Thymus (tissue), 11 donors: ENCODE data around the gene TMBIM1. TPM values are rescaled to one million over a fixed set of nuclear protein-coding genes. Genes with fewer than 3 reads are reported as not detected.
"Not testable (repeated sequence)": the region's sequence is repeated elsewhere in the genome, so short reads cannot be mapped to it uniquely, and the experiment has no call there.

ENCODE experiments used
- DNase-seq, 9 donors: peaks; one replicate each; pipeline ENCODE4 v3.0.0-alpha.2; 2013; ENCODE audit warnings: low spot score in 9 of 9, low read depth in 6 of 9, missing footprints in 1 of 9
- H3K27ac ChIP-seq, 2 donors: one replicate each; pipeline ENCODE4 v1.5.1; 2013; ENCODE audit warnings: control low read depth in 1 of 2, low read depth in 1 of 2, low read length in 1 of 2, mild to moderate bottlenecking in 1 of 2, moderate library complexity in 1 of 2
- H3K27me3 ChIP-seq, 2 donors: one replicate each; pipeline ENCODE4 v1.5.1; 2013; ENCODE audit warnings: low read length in 1 of 2; ENCODE audit not compliant: control insufficient read depth in 2 of 2, insufficient read depth in 1 of 2
- H3K36me3 ChIP-seq, 2 donors: one replicate each; pipeline ENCODE4 v1.5.1; 2013; ENCODE audit warnings: low read length in 1 of 2, mild to moderate bottlenecking in 1 of 2, moderate library complexity in 1 of 2; ENCODE audit not compliant: control insufficient read depth in 2 of 2, insufficient read depth in 2 of 2
- H3K4me1 ChIP-seq, 2 donors: one replicate each; pipeline ENCODE4 v1.5.1; 2013; ENCODE audit warnings: low read length in 2 of 2; ENCODE audit not compliant: control insufficient read depth in 2 of 2, insufficient read depth in 2 of 2
- H3K4me3 ChIP-seq, 2 donors: one replicate each; pipeline ENCODE4 v1.5.1; 2013; ENCODE audit warnings: low read length in 2 of 2, control low read depth in 1 of 2, mild to moderate bottlenecking in 1 of 2
- H3K9me3 ChIP-seq, 2 donors: one replicate each; pipeline ENCODE4 v1.5.1; 2013; ENCODE audit warnings: low read length in 1 of 2, mild to moderate bottlenecking in 1 of 2; ENCODE audit not compliant: control insufficient read depth in 2 of 2, insufficient read depth in 1 of 2
- WGBS: extraction: QIAGEN DNeasy Blood & Tissue Kit; methylation state at CpG from one replicate; pipeline ENCODE4 v1.1.7; 2013; 5-methylcytosine and 5-hydroxymethylcytosine counted together
- polyA plus RNA-seq: library from polyadenylated mRNA; stranded (reverse); fragments of 200-250 nt; gene quantifications from one replicate; pipeline ENCODE4 v1.2.3, GENCODE V29; 2013
- total RNA-seq: library from RNA; stranded (reverse); fragments of 120-200 nt; gene quantifications from one replicate; pipeline ENCODE4 v1.2.4, GENCODE V29; 2013
- donor health status: healthy.

TMBIM1 gene
- total and polyA plus RNA-seq, 2 donors, result 44.0 to 56.2 TPM

DNA sequence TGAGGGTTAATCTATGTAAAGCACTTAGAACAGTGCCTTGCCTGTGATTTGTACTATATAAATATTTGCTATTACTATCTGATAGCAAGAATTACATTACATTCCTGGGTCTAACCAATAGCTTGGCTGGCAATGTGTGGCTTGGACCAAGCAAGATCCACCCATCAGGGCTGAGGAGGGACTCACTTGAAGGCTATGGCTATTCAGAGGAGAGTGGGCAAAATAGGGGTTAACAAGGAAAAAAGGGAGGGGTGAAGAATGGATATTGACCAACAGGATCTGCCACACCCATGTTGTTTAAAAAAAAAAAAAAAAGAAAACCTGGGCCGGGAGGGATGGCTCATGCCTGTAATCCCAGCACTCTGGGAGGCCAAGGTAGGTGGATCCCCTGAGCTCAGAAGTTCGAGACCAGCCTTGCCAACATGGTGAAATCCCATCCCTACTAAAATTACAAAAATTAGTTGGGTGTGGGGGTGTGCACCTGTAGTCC, 20.0 kb upstream of the TMBIM1 start:
- no peaks in the 10 kb centered on the region for H3K36me3 ChIP-seq
- no peaks in the 10 kb centered on the region for H3K27me3 ChIP-seq
- H3K27ac ChIP-seq, result no peak overlapping the region
- H3K4me3 ChIP-seq, result no peak overlapping the region
- no peak for DNase-seq
- H3K4me1 ChIP-seq, result peaks cover 13 to 16% of the 10 kb centered on the region in 2 donors
- 93% methylated on average over 2 of the region's 2 CpGs for WGBS
- no peaks in the 10 kb centered on the region for H3K9me3 ChIP-seq

DNA sequence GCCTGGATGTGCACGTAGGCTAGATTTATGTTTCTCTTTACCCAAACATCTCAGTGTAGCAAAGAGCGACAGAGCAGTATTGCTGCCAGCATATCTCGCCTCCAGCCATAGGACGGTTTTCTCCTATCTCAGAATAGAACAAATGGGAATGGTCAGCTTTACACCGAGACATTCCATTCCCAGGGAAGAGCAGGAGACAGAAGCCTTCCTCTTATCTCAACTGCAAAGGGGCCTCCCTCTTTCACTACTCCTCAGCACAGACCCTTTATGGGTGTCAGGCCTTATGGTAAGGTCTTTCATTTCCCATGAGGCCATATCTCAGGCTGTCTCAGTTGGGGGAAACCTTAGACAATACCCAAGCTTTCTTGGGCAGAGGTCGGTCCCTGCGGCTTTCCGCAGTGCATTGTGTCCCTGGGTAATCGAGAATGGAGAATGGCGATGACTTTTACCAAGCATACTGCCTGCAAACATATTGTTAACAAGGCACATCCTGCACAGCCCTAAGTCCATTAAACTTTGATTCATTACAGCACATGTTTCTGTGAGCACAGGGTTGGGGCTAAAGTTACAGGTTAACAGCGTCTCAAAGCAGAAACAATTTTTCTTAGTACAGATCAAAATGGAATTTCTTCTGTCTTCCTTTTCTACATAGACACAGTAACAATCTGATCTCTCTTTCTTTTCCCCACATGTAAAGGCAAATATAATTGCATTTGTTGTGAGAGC, 19.4 kb upstream of the TMBIM1 start:
- not testable (repeated sequence) for H3K4me3 ChIP-seq, H3K27me3 ChIP-seq, H3K27ac ChIP-seq, H3K36me3 ChIP-seq, DNase-seq, H3K9me3 ChIP-seq
- 96% methylated on average over 11 of the region's 11 CpGs for WGBS
- peaks cover 8 to 10% of the 10 kb centered on the region in 2 donors for H3K4me1 ChIP-seq

DNA sequence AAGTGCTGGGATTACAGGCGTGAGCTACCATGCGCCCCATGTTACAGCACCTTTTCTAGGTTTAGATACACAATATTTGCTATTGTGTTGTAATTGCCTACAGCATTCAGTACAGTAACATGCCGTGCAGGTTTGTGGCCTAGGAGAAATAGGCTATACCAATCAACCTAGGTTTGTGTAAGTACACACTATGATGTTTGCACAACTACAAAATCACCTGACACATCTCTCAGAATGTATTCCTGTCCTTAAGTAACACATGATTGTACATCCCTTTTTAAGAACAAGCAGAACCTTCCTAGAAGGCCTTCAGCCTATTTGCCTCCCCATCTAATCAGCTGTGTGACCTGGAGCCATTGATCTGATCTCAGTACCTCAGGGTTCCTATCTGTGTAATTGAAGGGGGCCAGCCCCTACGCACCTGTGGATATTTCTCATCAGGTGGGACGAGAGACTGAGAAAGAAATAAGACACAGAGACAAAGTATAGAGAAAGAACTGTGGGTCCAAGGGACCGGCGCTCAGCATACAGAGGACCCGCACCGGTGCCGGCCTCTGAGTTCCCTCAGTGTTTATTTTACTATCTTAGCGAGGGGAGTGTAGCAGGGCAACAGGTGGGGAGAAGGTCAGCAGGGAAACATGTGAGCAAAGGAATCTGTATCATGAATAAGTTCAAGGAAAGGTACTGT, 18.7 kb upstream of the TMBIM1 start:
- H3K9me3 ChIP-seq, result no peaks in the 10 kb centered on the region
- H3K4me3 ChIP-seq, result no peak overlapping the region
- H3K4me1 ChIP-seq, result peaks cover 4% of the 10 kb centered on the region in 2 donors
- no peak overlapping the region for H3K27ac ChIP-seq
- DNase-seq, result no peak
- H3K27me3 ChIP-seq, result no peaks in the 10 kb centered on the region
- WGBS, result 98% methylated on average over 11 of the region's 11 CpGs
- H3K36me3 ChIP-seq, result no peaks in the 10 kb centered on the region

DNA sequence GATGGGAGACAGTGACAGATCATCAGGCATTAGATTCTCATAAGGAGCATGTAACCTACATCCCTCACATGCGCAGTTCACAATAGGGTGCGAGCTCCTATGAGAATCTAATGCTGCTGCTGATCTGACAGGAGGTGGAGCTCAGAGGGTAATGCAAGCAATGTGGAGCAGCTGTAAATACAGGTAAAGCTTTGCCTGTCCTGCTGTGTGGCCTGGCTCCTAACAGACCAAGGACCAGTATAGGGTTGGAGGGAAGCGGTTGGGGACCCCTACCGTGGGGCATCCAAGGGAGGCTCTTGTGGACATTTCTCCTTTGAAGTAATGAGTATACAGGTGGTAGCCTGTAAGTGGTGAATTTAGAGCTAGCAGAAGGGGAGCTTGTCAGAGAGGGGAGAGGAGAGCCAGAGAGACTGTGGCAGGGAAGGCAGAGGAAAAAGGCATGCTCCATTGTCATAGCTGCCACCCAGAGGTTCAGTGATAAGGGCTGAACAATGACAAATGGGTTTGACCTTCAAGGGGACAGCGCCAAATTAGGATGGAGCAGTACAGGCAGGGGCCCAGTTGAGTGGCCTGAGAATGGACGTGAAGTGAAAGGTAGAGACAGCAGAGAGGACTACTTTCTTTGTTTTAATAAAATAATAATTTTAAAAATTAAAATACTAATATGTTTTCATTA, 15.2 kb upstream of the TMBIM1 start:
- H3K27ac ChIP-seq, result no peak overlapping the region
- no peak for DNase-seq
- H3K9me3 ChIP-seq, result no peaks in the 10 kb centered on the region
- H3K36me3 ChIP-seq, result no peaks in the 10 kb centered on the region
- H3K4me1 ChIP-seq, result no peaks in the 10 kb centered on the region
- no peak overlapping the region for H3K4me3 ChIP-seq
- H3K27me3 ChIP-seq, result no peaks in the 10 kb centered on the region
- WGBS, result 99% methylated on average over 6 of the region's 6 CpGs

DNA sequence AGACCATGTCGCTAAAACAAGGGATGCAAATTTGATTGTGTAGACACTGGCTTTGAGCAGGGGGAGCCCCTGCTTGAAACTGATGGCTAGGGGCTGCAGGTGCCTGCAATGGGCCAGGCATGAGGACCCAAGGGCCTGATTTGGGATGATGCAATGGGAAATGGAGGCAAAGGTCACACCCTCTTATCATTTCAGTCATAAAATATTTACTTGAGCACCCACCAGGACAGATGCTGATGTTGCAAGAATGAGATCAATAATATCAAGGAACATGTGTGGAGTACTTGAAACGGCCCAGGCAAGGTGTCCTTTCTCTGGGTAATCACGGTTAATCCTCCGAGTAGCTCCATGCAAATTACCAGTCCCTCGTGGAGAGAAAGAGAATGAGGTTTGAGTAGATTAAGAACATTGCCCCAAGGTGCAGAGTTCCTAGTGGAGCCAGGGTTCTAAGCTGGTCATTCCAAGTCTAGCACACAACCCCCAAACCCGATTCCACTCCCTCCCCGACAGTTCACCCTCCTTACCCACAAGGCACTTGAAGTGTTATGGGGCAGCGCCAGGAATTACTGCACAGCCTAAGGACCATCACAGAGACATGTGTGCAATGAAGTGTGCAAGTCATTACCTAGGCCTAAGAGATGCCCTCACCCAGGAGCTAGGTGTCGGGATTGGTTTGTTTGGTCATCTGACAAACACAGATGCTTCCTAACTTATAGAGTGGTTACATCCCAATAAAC, 14.0 kb upstream of the TMBIM1 start:
- Histone ChIP-seq H3K4me3 (no peak overlapping the region), H3K4me1 (no peaks in the 10 kb centered on the region), H3K27ac (no peak overlapping the region), H3K27me3 (no peaks in the 10 kb centered on the region), H3K9me3 (no peaks in the 10 kb centered on the region), H3K36me3 (no peaks in the 10 kb centered on the region)
- WGBS, result 97% methylated on average over 9 of the region's 9 CpGs
- no peak for DNase-seq

DNA sequence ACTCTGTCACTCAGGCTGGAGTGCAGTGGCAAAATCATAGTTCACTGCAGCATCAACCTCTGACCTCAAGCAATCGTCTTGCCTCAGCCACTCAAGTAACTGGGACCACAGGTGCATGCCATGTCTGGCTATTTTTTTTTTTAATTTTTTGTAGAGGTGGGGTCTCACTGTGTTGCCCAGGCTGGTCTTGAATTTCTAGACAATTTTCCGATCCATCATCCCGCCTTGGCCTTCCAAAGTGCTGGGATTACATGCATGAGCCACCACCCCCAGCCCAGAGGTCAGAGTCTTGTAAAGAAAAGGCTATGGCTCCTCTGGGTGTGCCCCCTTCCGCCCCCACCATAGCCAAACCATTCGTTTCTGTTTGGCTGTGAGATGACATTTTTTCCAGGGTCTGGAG, 13.1 kb upstream of the TMBIM1 start:
- Histone ChIP-seq H3K4me3 (no peak overlapping the region), H3K9me3 (no peaks in the 10 kb centered on the region), H3K4me1 (peaks cover 0 to 4% of the 10 kb centered on the region in 2 donors), H3K27me3 (no peaks in the 10 kb centered on the region), H3K27ac (no peak overlapping the region), H3K36me3 (no peaks in the 10 kb centered on the region)
- no peak for DNase-seq
- WGBS, result 96% methylated on average over 5 of the region's 5 CpGs

DNA sequence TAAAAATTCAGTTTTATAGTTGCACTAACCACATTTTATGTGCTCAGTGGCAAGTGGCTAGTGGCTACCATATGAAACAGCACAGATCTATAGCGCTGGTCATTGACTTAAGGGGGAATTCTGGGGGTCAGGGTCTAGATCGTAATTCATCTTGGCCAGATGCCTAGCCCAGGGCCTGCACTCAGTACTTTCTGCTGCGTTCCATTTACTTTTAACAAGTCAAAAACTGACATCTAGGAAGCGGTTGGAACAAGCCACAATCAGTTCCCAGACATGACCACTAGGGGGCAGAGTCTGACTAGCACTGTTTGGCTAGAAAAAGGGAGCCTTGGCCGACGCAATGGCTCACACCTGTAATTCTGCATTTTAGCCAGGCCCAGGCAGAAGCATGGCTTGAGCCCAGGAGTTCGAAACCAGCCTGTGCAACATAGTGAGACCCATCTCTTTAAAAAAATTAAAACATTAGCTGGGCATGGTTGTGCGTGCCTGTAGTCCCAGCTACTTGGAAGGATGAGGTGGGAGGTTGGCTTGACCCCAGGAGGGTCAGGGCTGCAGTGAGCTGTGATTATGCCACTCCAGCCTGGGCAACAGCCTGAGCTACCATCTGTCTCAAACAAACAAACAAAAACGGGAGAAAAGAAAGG, 9.0 kb upstream of the TMBIM1 start:
- H3K4me1 ChIP-seq, result peaks cover 0 to 4% of the 10 kb centered on the region in 2 donors
- H3K27me3 ChIP-seq, result no peaks in the 10 kb centered on the region
- H3K36me3 ChIP-seq, result no peaks in the 10 kb centered on the region
- no peak overlapping the region for H3K4me3 ChIP-seq
- DNase-seq, result peak; percentile 72 to 96 (median 93)
- WGBS, result 19% methylated on average over 9 of the region's 9 CpGs
- no peaks in the 10 kb centered on the region for H3K9me3 ChIP-seq
- no peak overlapping the region for H3K27ac ChIP-seq

DNA sequence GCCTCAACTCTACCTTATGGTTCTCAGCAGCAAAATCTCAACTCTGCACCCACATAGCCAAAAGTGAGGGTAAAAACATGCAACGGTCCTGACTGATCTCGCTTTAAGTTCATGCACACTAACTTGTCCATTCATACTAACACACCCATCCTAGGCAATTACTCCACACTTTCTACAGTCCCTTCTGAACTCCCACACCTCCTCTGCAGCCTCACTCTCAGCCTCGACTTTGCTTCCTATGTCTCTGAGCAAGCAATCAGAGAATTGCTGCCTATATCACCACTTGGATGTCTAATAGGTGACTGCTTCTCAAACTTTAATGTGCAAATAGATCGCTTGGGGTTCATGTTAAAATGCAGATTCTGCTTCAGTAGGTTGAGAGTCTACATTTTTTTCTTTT, 7.8 kb upstream of the TMBIM1 start:
- no peaks in the 10 kb centered on the region for H3K9me3 ChIP-seq
- H3K36me3 ChIP-seq, result no peaks in the 10 kb centered on the region
- H3K4me1 ChIP-seq, result peaks cover 0 to 4% of the 10 kb centered on the region in 2 donors
- H3K27ac ChIP-seq, result no peak overlapping the region
- H3K4me3 ChIP-seq, result no peak overlapping the region
- no peak for DNase-seq
- no peaks in the 10 kb centered on the region for H3K27me3 ChIP-seq
- WGBS, result 98% methylated on average over 4 of the region's 4 CpGs
